ENCODE measurements around the gene CADPS. TPM values are rescaled to one million over a fixed set of nuclear protein-coding genes. Genes with fewer than 3 reads are reported as not detected.

Gene CADPS
- total RNA-seq, 4 donors from 2014 or later = 0.82 to 13.2 TPM; not detected in 2

GRCh38 chr3:62405135-62405534 lies 470.1 kb downstream of the CADPS start:
- Histone ChIP-seq H3K9me3 (no peaks in the 10 kb centered on the region), H3K27ac (no peak overlapping the region), H3K4me3 (no peak overlapping the region), H3K36me3 (no peaks in the 10 kb centered on the region), H3K27me3 (no peaks in the 10 kb centered on the region), H3K4me1 (no peaks in the 10 kb centered on the region)
- TF ChIP-seq POLR2A (IDR thresholded peaks at IDR 0.05) = no peak
- no peak for TF ChIP-seq CTCF (IDR thresholded peaks at IDR 0.05)
- DNase-seq = no peak
- intact Hi-C loops (cut with DNase I; ENCODE audit: low total_unique reads) = no loop called here

GRCh38 chr3:62404321-62404720 lies 470.9 kb downstream of the CADPS start:
- Histone ChIP-seq H3K36me3 (no peaks in the 10 kb centered on the region), H3K27me3 (no peaks in the 10 kb centered on the region), H3K9me3 (no peaks in the 10 kb centered on the region), H3K4me1 (no peaks in the 10 kb centered on the region), H3K27ac (no peak overlapping the region), H3K4me3 (no peak overlapping the region)
- intact Hi-C loops (cut with DNase I; ENCODE audit: low total_unique reads) = no loop called here
- no peak for DNase-seq
- TF ChIP-seq CTCF (IDR thresholded peaks at IDR 0.05) = no peak

- intact Hi-C loops (cut with DNase I; ENCODE audit: low total_unique reads) = no loop called here
- DNase-seq = no peak
- Histone ChIP-seq H3K9me3 (no peaks in the 10 kb centered on the region), H3K4me1 (no peaks in the 10 kb centered on the region), H3K27ac (no peak overlapping the region), H3K4me3 (no peak overlapping the region), H3K36me3 (no peaks in the 10 kb centered on the region), H3K27me3 (no peaks in the 10 kb centered on the region)
- TF ChIP-seq POLR2A (IDR thresholded peaks at IDR 0.05) (no peak), CTCF (IDR thresholded peaks at IDR 0.05) (no peak)
Observed at GRCh38 chr3:62403765-62404164, 471.5 kb downstream of the CADPS start.

GRCh38 chr3:62392626-62393292 lies 482.5 kb downstream of the CADPS start:
- no peaks in the 10 kb centered on the region for H3K36me3 ChIP-seq
- H3K4me1 ChIP-seq = no peaks in the 10 kb centered on the region
- DNase-seq = no peak
- H3K9me3 ChIP-seq = no peaks in the 10 kb centered on the region
- TF ChIP-seq POLR2A (IDR thresholded peaks at IDR 0.05) (no peak), CTCF (IDR thresholded peaks at IDR 0.05) (no peak)
- H3K27me3 ChIP-seq = no peaks in the 10 kb centered on the region
- intact Hi-C loops (cut with DNase I; ENCODE audit: low total_unique reads) = no loop called here
- no peak overlapping the region for H3K27ac ChIP-seq
- no peak overlapping the region for H3K4me3 ChIP-seq

- no peaks in the 10 kb centered on the region for H3K36me3 ChIP-seq
- no peaks in the 10 kb centered on the region for H3K4me1 ChIP-seq
- H3K4me3 ChIP-seq = no peak overlapping the region
- no peaks in the 10 kb centered on the region for H3K27me3 ChIP-seq
- no peak overlapping the region for H3K27ac ChIP-seq
- intact Hi-C loops (cut with DNase I; ENCODE audit: low total_unique reads) = no loop called here
- no peak for DNase-seq
- TF ChIP-seq POLR2A (IDR thresholded peaks at IDR 0.05) = no peak
- TF ChIP-seq CTCF (IDR thresholded peaks at IDR 0.05) = no peak
- H3K9me3 ChIP-seq = no peaks in the 10 kb centered on the region
Observed at GRCh38 chr3:62387251-62387650, 488.0 kb downstream of the CADPS start.
